ENCODE data around the gene POLD3.

Gene POLD3

GRCh38 chr11:74641289-74641688 lies 48.9 kb downstream of the POLD3 start:
- no peak overlapping the region for H3K27ac ChIP-seq (ENCODE audit: low read depth, low read length)
- no peak overlapping the region for H2BK5ac ChIP-seq (ENCODE audit: low read depth, low read length, poor library complexity)
- no peak overlapping the region for H2BK120ac ChIP-seq (ENCODE audit: insufficient read depth, low read length, poor library complexity)
- no peak overlapping the region for H2BK12ac ChIP-seq (ENCODE audit: low read length)
- H3K23ac ChIP-seq (ENCODE audit: low read length), result no peak overlapping the region
- H3K4me2 ChIP-seq (ENCODE audit: low read length), result no peak overlapping the region
- no peak overlapping the region for H4K8ac ChIP-seq (ENCODE audit: low read depth, low read length)
- no CpG with 5 or more reads among the region's 8 CpGs for WGBS (ENCODE audit: extremely low coverage, insufficient coverage, insufficient read length)
- no peaks in the 10 kb centered on the region for H3K27me3 ChIP-seq (ENCODE audit: insufficient read depth, low read length)
- no peak overlapping the region for H2AK5ac ChIP-seq (ENCODE audit: low read length)
- H3K4me3 ChIP-seq (ENCODE audit: low read depth, low read length), result no peak overlapping the region
- H3K9ac ChIP-seq (ENCODE audit: low read length), result no peak overlapping the region
- peaks cover 2% of the 10 kb centered on the region for H3K9me3 ChIP-seq (ENCODE audit: insufficient read depth, low read depth, low read length)
- H2AFZ ChIP-seq (ENCODE audit: insufficient read depth, low read length, poor library complexity), result no peak overlapping the region
- H3K4ac ChIP-seq (ENCODE audit: low read depth, low read length), result no peak overlapping the region
- no peaks in the 10 kb centered on the region for H3K79me2 ChIP-seq (ENCODE audit: control insufficient read depth, insufficient read depth, low read length, poor library complexity)
- H3K79me1 ChIP-seq (ENCODE audit: low read length), result no peaks in the 10 kb centered on the region
- no peak overlapping the region for H3K18ac ChIP-seq (ENCODE audit: low read length)
- H4K91ac ChIP-seq (ENCODE audit: low read depth, low read length), result no peak overlapping the region
- no peak overlapping the region for H3K14ac ChIP-seq (ENCODE audit: low read length)
- DNase-seq, result no peak
- H3K36me3 ChIP-seq (ENCODE audit: control insufficient read depth in 1 of 2, insufficient read depth in 2 of 2, low read length in 2 of 2), result peaks cover 0 to 13% of the 10 kb centered on the region in 2 experiments
- H4K12ac ChIP-seq (ENCODE audit: low read depth, low read length), result no peak overlapping the region
- no peaks in the 10 kb centered on the region for H3K4me1 ChIP-seq (ENCODE audit: control insufficient read depth in 1 of 2, insufficient read depth in 2 of 2, low read length in 2 of 2)

- no peaks in the 10 kb centered on the region for H3K79me1 ChIP-seq (ENCODE audit: low read length)
Measured at GRCh38 chr11:74641905-74642304, 49.5 kb downstream of the POLD3 start.

GRCh38 chr11:74642912-74643311 lies 50.5 kb downstream of the POLD3 start:
- H2BK120ac ChIP-seq (ENCODE audit: insufficient read depth, low read length, poor library complexity), result no peak overlapping the region
- no peaks in the 10 kb centered on the region for H3K4me1 ChIP-seq (ENCODE audit: control insufficient read depth in 1 of 2, insufficient read depth in 2 of 2, low read length in 2 of 2)
- H2BK5ac ChIP-seq (ENCODE audit: low read depth, low read length, poor library complexity), result no peak overlapping the region
- no peak overlapping the region for H3K18ac ChIP-seq (ENCODE audit: low read length)
- no peak for DNase-seq
- H3K27me3 ChIP-seq (ENCODE audit: insufficient read depth, low read length), result no peaks in the 10 kb centered on the region
- H2AFZ ChIP-seq (ENCODE audit: insufficient read depth, low read length, poor library complexity), result no peak overlapping the region
- no peak overlapping the region for H4K91ac ChIP-seq (ENCODE audit: low read depth, low read length)
- no peak overlapping the region for H3K23ac ChIP-seq (ENCODE audit: low read length)
- H3K79me2 ChIP-seq (ENCODE audit: control insufficient read depth, insufficient read depth, low read length, poor library complexity), result no peaks in the 10 kb centered on the region
- no CpG with 5 or more reads among the region's 5 CpGs for WGBS (ENCODE audit: extremely low coverage, insufficient coverage, insufficient read length)
- H3K14ac ChIP-seq (ENCODE audit: low read length), result no peak overlapping the region
- H3K27ac ChIP-seq (ENCODE audit: low read depth, low read length), result no peak overlapping the region
- no peak overlapping the region for H3K4ac ChIP-seq (ENCODE audit: low read depth, low read length)
- peaks cover 2% of the 10 kb centered on the region for H3K9me3 ChIP-seq (ENCODE audit: insufficient read depth, low read depth, low read length)
- H4K8ac ChIP-seq (ENCODE audit: low read depth, low read length), result no peak overlapping the region
- no peaks in the 10 kb centered on the region for H3K79me1 ChIP-seq (ENCODE audit: low read length)
- H2AK5ac ChIP-seq (ENCODE audit: low read length), result no peak overlapping the region
- no peak overlapping the region for H3K4me2 ChIP-seq (ENCODE audit: low read length)
- no peak overlapping the region for H3K4me3 ChIP-seq (ENCODE audit: low read depth, low read length)
- H2BK12ac ChIP-seq (ENCODE audit: low read length), result no peak overlapping the region
- H3K9ac ChIP-seq (ENCODE audit: low read length), result no peak overlapping the region
- H3K36me3 ChIP-seq (ENCODE audit: control insufficient read depth in 1 of 2, insufficient read depth in 2 of 2, low read length in 2 of 2), result peaks cover 0 to 13% of the 10 kb centered on the region in 2 experiments
- H4K12ac ChIP-seq (ENCODE audit: low read depth, low read length), result no peak overlapping the region

More at GRCh38 chr11:74641905-74642304, 49.5 kb downstream of the POLD3 start:
- no peaks in the 10 kb centered on the region for H3K79me2 ChIP-seq (ENCODE audit: control insufficient read depth, insufficient read depth, low read length, poor library complexity)
- no peak overlapping the region for H3K9ac ChIP-seq (ENCODE audit: low read length)
- H2BK120ac ChIP-seq (ENCODE audit: insufficient read depth, low read length, poor library complexity), result no peak overlapping the region
- H3K4me2 ChIP-seq (ENCODE audit: low read length), result no peak overlapping the region
- no peak overlapping the region for H3K4me3 ChIP-seq (ENCODE audit: low read depth, low read length)
- WGBS (ENCODE audit: extremely low coverage, insufficient coverage, insufficient read length), result no CpG with 5 or more reads among the region's 4 CpGs
- no peak for DNase-seq
- no peak overlapping the region for H3K23ac ChIP-seq (ENCODE audit: low read length)
- H3K36me3 ChIP-seq (ENCODE audit: control insufficient read depth in 1 of 2, insufficient read depth in 2 of 2, low read length in 2 of 2), result peaks cover 0 to 13% of the 10 kb centered on the region in 2 experiments
- H4K91ac ChIP-seq (ENCODE audit: low read depth, low read length), result no peak overlapping the region
- H4K8ac ChIP-seq (ENCODE audit: low read depth, low read length), result no peak overlapping the region
- H3K4me1 ChIP-seq (ENCODE audit: control insufficient read depth in 1 of 2, insufficient read depth in 2 of 2, low read length in 2 of 2), result no peaks in the 10 kb centered on the region
- H2BK12ac ChIP-seq (ENCODE audit: low read length), result no peak overlapping the region
- H3K27ac ChIP-seq (ENCODE audit: low read depth, low read length), result no peak overlapping the region
- H2BK5ac ChIP-seq (ENCODE audit: low read depth, low read length, poor library complexity), result no peak overlapping the region
- H3K18ac ChIP-seq (ENCODE audit: low read length), result no peak overlapping the region
- no peaks in the 10 kb centered on the region for H3K27me3 ChIP-seq (ENCODE audit: insufficient read depth, low read length)
- no peak overlapping the region for H2AK5ac ChIP-seq (ENCODE audit: low read length)
- no peak overlapping the region for H2AFZ ChIP-seq (ENCODE audit: insufficient read depth, low read length, poor library complexity)
- H3K4ac ChIP-seq (ENCODE audit: low read depth, low read length), result no peak overlapping the region
- peaks cover 2% of the 10 kb centered on the region for H3K9me3 ChIP-seq (ENCODE audit: insufficient read depth, low read depth, low read length)
- no peak overlapping the region for H3K14ac ChIP-seq (ENCODE audit: low read length)
- no peak overlapping the region for H4K12ac ChIP-seq (ENCODE audit: low read depth, low read length)

- no peaks in the 10 kb centered on the region for H3K79me1 ChIP-seq (ENCODE audit: low read length)
- no peaks in the 10 kb centered on the region for H3K79me2 ChIP-seq (ENCODE audit: control insufficient read depth, insufficient read depth, low read length, poor library complexity)
- H3K4me3 ChIP-seq (ENCODE audit: low read depth, low read length), result no peak overlapping the region
- no peak overlapping the region for H3K23ac ChIP-seq (ENCODE audit: low read length)
- H2AFZ ChIP-seq (ENCODE audit: insufficient read depth, low read length, poor library complexity), result no peak overlapping the region
- no peaks in the 10 kb centered on the region for H3K27me3 ChIP-seq (ENCODE audit: insufficient read depth, low read length)
- H4K91ac ChIP-seq (ENCODE audit: low read depth, low read length), result no peak overlapping the region
- H2BK120ac ChIP-seq (ENCODE audit: insufficient read depth, low read length, poor library complexity), result no peak overlapping the region
- no peak overlapping the region for H3K4me2 ChIP-seq (ENCODE audit: low read length)
- H3K27ac ChIP-seq (ENCODE audit: low read depth, low read length), result no peak overlapping the region
- no peaks in the 10 kb centered on the region for H3K4me1 ChIP-seq (ENCODE audit: control insufficient read depth in 1 of 2, insufficient read depth in 2 of 2, low read length in 2 of 2)
- peaks cover 0 to 21% of the 10 kb centered on the region in 2 experiments for H3K36me3 ChIP-seq (ENCODE audit: control insufficient read depth in 1 of 2, insufficient read depth in 2 of 2, low read length in 2 of 2)
- no peak overlapping the region for H4K8ac ChIP-seq (ENCODE audit: low read depth, low read length)
- no peak overlapping the region for H3K14ac ChIP-seq (ENCODE audit: low read length)
- no peak for DNase-seq
- no peak overlapping the region for H3K9ac ChIP-seq (ENCODE audit: low read length)
- H3K4ac ChIP-seq (ENCODE audit: low read depth, low read length), result no peak overlapping the region
- no peak overlapping the region for H2BK5ac ChIP-seq (ENCODE audit: low read depth, low read length, poor library complexity)
- H4K12ac ChIP-seq (ENCODE audit: low read depth, low read length), result no peak overlapping the region
- H2BK12ac ChIP-seq (ENCODE audit: low read length), result no peak overlapping the region
- no peak overlapping the region for H3K18ac ChIP-seq (ENCODE audit: low read length)
- peaks cover 2% of the 10 kb centered on the region for H3K9me3 ChIP-seq (ENCODE audit: insufficient read depth, low read depth, low read length)
- WGBS (ENCODE audit: extremely low coverage, insufficient coverage, insufficient read length), result no CpG with 5 or more reads among the region's 4 CpGs
- H2AK5ac ChIP-seq (ENCODE audit: low read length), result no peak overlapping the region
Measured at GRCh38 chr11:74644081-74644480, 51.7 kb downstream of the POLD3 start.

Measured in trophoblast cell (in vitro differentiated cells and primary cell).